HL-60 (cell line): ENCODE results near the gene KRT16.

Experiments
- DNase-seq, 2 experiments: peaks; one replicate each; pipeline ENCODE4 v3.0.0-alpha.2; 2010 to 2020; ENCODE audit warnings: low read depth in 1 of 2, low spot score in 1 of 2
- H3K27ac ChIP-seq: fragments of 250-450 bp; sonication (Bioruptor Pico); replicated peaks from 2 replicates; pipeline ENCODE4 v1.5.1; 2020; ENCODE audit warnings: mild to moderate bottlenecking, moderate library complexity
- H3K27me3 ChIP-seq: fragments of 250-450 bp; sonication (Bioruptor Pico); 2 replicates; pipeline ENCODE4 v1.5.1; 2021; ENCODE audit warnings: mild to moderate bottlenecking, moderate library complexity; ENCODE audit not compliant: insufficient read depth, poor library complexity, severe bottlenecking
- H3K4me3 ChIP-seq: replicated peaks from 2 replicates; pipeline ENCODE4 v1.5.1; 2011; ENCODE audit warnings: mild to moderate bottlenecking, control low read depth, low read length; ENCODE audit not compliant: insufficient read depth
- GABPA ChIP-seq: IDR thresholded peaks from 2 replicates; pipeline ENCODE4 v1.6.1; 2012; ENCODE audit warnings: low read depth
- POLR2AphosphoS5 ChIP-seq: IDR thresholded peaks from 2 replicates; pipeline ENCODE4 v1.6.1; 2012; ENCODE audit warnings: low read depth
- SPI1 ChIP-seq: IDR thresholded peaks from 2 replicates; pipeline ENCODE4 v1.6.1; 2012; ENCODE audit warnings: low read depth, mild to moderate bottlenecking, borderline replicate concordance
- TF ChIP-seq, protein P1 (sequence below): IDR thresholded peaks from 2 replicates; pipeline ENCODE4 v1.6.1; 2012; ENCODE audit warnings: low read depth; ENCODE audit not compliant: insufficient replicate concordance
- TF ChIP-seq, protein P2 (sequence below): IDR thresholded peaks from one replicate; pipeline ENCODE4 v1.5.1; 2011; ENCODE audit warnings: low read length, control low read depth, inconsistent platforms; ENCODE audit not compliant: insufficient read depth

KRT16 gene

DNA sequence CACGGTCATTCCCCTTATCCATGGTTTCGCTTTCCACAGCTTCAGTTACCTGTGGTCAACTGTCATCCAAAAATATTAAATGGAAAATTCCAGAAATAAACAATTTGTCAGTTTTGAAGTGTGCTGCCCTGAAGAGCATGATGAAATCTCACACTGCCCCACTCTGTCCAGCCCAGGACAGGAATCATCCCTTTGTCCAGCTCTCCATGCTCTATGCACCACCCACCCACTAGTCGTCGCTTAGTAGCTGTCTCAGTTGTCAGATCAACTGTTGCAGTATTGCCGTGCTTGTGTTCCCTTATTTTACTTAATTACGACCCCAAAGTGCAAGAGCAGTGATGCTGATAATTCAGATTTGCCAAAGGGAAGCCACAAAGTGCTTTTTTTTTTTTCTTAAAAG is 51.0 kb downstream of the KRT16 start:
- DNase-seq, result no peak
- no peak overlapping the region for H3K27ac ChIP-seq
- peaks cover 2% of the 10 kb centered on the region for H3K27me3 ChIP-seq
- H3K4me3 ChIP-seq, result no peak overlapping the region
- TF ChIP-seq, protein P1, sequence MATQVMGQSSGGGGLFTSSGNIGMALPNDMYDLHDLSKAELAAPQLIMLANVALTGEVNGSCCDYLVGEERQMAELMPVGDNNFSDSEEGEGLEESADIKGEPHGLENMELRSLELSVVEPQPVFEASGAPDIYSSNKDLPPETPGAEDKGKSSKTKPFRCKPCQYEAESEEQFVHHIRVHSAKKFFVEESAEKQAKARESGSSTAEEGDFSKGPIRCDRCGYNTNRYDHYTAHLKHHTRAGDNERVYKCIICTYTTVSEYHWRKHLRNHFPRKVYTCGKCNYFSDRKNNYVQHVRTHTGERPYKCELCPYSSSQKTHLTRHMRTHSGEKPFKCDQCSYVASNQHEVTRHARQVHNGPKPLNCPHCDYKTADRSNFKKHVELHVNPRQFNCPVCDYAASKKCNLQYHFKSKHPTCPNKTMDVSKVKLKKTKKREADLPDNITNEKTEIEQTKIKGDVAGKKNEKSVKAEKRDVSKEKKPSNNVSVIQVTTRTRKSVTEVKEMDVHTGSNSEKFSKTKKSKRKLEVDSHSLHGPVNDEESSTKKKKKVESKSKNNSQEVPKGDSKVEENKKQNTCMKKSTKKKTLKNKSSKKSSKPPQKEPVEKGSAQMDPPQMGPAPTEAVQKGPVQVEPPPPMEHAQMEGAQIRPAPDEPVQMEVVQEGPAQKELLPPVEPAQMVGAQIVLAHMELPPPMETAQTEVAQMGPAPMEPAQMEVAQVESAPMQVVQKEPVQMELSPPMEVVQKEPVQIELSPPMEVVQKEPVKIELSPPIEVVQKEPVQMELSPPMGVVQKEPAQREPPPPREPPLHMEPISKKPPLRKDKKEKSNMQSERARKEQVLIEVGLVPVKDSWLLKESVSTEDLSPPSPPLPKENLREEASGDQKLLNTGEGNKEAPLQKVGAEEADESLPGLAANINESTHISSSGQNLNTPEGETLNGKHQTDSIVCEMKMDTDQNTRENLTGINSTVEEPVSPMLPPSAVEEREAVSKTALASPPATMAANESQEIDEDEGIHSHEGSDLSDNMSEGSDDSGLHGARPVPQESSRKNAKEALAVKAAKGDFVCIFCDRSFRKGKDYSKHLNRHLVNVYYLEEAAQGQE, result no peak
- TF ChIP-seq POLR2AphosphoS5 (no peak), SPI1 (no peak), GABPA (no peak)
- TF ChIP-seq, protein P2, sequence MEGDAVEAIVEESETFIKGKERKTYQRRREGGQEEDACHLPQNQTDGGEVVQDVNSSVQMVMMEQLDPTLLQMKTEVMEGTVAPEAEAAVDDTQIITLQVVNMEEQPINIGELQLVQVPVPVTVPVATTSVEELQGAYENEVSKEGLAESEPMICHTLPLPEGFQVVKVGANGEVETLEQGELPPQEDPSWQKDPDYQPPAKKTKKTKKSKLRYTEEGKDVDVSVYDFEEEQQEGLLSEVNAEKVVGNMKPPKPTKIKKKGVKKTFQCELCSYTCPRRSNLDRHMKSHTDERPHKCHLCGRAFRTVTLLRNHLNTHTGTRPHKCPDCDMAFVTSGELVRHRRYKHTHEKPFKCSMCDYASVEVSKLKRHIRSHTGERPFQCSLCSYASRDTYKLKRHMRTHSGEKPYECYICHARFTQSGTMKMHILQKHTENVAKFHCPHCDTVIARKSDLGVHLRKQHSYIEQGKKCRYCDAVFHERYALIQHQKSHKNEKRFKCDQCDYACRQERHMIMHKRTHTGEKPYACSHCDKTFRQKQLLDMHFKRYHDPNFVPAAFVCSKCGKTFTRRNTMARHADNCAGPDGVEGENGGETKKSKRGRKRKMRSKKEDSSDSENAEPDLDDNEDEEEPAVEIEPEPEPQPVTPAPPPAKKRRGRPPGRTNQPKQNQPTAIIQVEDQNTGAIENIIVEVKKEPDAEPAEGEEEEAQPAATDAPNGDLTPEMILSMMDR, result no peak
